OCI-LY1 (cell line): ENCODE measurements around the gene KCNH4.

Experiments
- EZH2 ChIP-seq: fragments of 200-600 bp; sonication (generic), shearing (Covaris generic); IDR thresholded peaks from 2 replicates; pipeline ENCODE4 v1.8.0; 2017; ENCODE audit warnings: borderline replicate concordance, mixed run types, mild to moderate bottlenecking, antibody characterized with exemption, low read length, moderate library complexity, mixed read lengths
- TF ChIP-seq, protein P1 (sequence below): fragments of 200-600 bp; sonication (generic), shearing (Covaris generic); IDR thresholded peaks from 2 replicates; pipeline ENCODE4 v1.5.1; 2017; ENCODE audit warnings: mild to moderate bottlenecking, antibody characterized with exemption, low read length, moderate library complexity, mixed read lengths

DNA sequence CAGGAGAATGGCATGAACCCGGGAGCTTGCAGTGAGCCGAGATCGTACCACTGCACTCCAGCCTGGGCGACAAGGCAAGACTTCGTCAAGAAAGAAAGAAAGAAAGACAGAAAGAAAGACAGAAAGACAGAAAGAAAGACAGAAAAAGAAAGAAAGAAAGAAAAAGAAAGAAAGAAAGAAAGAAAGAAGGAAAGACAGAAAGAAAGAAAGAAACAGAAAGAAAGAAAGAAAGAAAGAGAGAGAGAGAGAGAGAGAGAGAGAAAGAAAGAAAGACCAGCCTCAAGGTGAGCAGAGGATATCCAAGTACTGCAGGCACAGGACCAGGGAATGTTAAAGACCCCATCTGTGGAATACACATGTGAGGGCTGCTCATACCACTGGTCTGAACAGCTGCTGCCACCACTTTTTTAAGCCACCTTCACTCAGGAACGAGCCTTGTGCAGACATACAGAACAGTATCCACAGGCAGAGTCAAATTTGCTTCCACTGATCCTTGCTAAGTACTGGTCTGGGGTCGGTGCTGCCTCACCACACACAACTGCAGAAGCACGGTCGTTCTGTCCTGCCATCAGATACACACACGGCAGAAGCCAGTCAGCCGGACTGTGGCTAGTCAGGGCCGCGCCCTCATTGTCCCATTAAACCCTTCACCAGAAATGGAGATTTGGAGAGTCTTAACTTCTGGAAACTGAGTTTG is 33.9 kb downstream of the KCNH4 start:
- TF ChIP-seq, protein P1, sequence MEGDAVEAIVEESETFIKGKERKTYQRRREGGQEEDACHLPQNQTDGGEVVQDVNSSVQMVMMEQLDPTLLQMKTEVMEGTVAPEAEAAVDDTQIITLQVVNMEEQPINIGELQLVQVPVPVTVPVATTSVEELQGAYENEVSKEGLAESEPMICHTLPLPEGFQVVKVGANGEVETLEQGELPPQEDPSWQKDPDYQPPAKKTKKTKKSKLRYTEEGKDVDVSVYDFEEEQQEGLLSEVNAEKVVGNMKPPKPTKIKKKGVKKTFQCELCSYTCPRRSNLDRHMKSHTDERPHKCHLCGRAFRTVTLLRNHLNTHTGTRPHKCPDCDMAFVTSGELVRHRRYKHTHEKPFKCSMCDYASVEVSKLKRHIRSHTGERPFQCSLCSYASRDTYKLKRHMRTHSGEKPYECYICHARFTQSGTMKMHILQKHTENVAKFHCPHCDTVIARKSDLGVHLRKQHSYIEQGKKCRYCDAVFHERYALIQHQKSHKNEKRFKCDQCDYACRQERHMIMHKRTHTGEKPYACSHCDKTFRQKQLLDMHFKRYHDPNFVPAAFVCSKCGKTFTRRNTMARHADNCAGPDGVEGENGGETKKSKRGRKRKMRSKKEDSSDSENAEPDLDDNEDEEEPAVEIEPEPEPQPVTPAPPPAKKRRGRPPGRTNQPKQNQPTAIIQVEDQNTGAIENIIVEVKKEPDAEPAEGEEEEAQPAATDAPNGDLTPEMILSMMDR = no peak
- TF ChIP-seq EZH2 = no peak
